Measurements from ENCODE around the gene SORCS3.

DNA sequence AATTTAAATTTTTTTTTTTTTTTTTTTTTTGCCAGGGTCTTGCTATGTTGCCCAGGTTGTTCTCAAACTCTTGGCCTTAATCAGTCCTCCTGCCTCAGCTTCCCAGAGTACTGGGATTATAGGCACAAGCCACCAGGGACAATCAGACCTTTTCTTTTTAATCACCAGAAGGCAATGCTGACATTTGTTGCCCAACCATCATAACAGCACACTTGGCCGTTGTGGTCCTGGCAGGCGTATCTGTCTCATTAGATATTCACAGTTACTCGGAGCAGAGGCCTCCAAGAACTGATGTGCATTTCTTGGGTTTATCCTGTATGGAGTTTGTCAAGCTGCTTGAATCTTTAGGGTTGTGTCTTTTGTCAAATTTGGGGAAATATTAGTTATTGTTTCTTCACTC lies 100.0 kb downstream of the SORCS3 start:
- TF ChIP-seq POU2F2 (IDR thresholded peaks at IDR 0.05; ENCODE audit: low read depth, low read length): no peak
- no peak for TF ChIP-seq POLR2AphosphoS5 (IDR thresholded peaks at IDR 0.05; ENCODE audit: low read depth, low read length)
- TF ChIP-seq POLR2A (IDR thresholded peaks at IDR 0.05; ENCODE audit: low read depth, low read length): no peak
- TF ChIP-seq TAF1 (IDR thresholded peaks at IDR 0.05; ENCODE audit: low read depth, low read length): no peak
- no peak for TF ChIP-seq SPI1 (IDR thresholded peaks at IDR 0.05; ENCODE audit: low read depth, low read length)
